Mucosa of descending colon (tissue), 3 donors: ENCODE results near the gene ACTL9. TPM values are rescaled to one million over a fixed set of nuclear protein-coding genes. Genes with fewer than 3 reads are reported as not detected.

Source experiments
- ATAC-seq: fragments of 200-7000 bp; cut with Tn5 transposase; one replicate; pipeline ENCODE4 v1.9.1; 2020; ENCODE audit warnings: mild to moderate bottlenecking, moderate library complexity
- DNase-seq, 3 donors: peaks; one replicate each; pipeline ENCODE4 v3.0.0-alpha.2; 2020
- H3K36me3 ChIP-seq: fragments of 200-600 bp; one replicate; pipeline ENCODE4 v1.8.0; 2021; ENCODE audit warnings: low read depth, mild to moderate bottlenecking
- H3K4me1 ChIP-seq: fragments of 200-600 bp; one replicate; pipeline ENCODE4 v1.8.0; 2021; ENCODE audit warnings: low read depth, mild to moderate bottlenecking
- H3K4me3 ChIP-seq: fragments of 200-600 bp; one replicate; pipeline ENCODE4 v1.8.0; 2021; ENCODE audit warnings: mild to moderate bottlenecking
- H3K9me3 ChIP-seq: fragments of 200-600 bp; one replicate; pipeline ENCODE4 v1.8.0; 2021; ENCODE audit warnings: mild to moderate bottlenecking
- intact Hi-C, 2 donors: fragments of 100-400 bp; cut with DNase I in 1 of 2; cut with micrococcal nuclease in 1 of 2; formaldehyde crosslinking; loops; one replicate each; pipeline versions ENCODE4 v1.11.0 to v1.11.1; 2022; cut with DNase I, micrococcal nuclease
- total RNA-seq, 3 donors: library from RNA; stranded (reverse); fragmentation: NEBNext Ultra II Directional in 2 of 3; extraction: Animal tissue kit (Norgen Biotek cat#: 25700) in 2 of 3; gene quantifications; one replicate each; pipeline versions ENCODE4 v1.2.1 to v1.2.4, GENCODE V29; 2021 to 2023
- TF ChIP-seq, protein P1 (sequence below): fragments of 200-600 bp; IDR thresholded peaks from one replicate; pipeline ENCODE4 v1.8.0; 2022; ENCODE audit warnings: antibody characterized with exemption, mild to moderate bottlenecking
- donor health status: DM: no; HTN: no; CAD: no; lungs with moderate emphysema.
- donor health status: DM: no; HTN: no; CAD: no.
- donor health status: DM: no; HTN: yes; CAD: no.

Gene ACTL9
- total RNA-seq, 3 donors from 2014 or later, result not detected

- H3K36me3 ChIP-seq, result no peaks in the 10 kb centered on the region
- DNase-seq (no peak), ATAC-seq (no peak)
- TF ChIP-seq, protein P1, sequence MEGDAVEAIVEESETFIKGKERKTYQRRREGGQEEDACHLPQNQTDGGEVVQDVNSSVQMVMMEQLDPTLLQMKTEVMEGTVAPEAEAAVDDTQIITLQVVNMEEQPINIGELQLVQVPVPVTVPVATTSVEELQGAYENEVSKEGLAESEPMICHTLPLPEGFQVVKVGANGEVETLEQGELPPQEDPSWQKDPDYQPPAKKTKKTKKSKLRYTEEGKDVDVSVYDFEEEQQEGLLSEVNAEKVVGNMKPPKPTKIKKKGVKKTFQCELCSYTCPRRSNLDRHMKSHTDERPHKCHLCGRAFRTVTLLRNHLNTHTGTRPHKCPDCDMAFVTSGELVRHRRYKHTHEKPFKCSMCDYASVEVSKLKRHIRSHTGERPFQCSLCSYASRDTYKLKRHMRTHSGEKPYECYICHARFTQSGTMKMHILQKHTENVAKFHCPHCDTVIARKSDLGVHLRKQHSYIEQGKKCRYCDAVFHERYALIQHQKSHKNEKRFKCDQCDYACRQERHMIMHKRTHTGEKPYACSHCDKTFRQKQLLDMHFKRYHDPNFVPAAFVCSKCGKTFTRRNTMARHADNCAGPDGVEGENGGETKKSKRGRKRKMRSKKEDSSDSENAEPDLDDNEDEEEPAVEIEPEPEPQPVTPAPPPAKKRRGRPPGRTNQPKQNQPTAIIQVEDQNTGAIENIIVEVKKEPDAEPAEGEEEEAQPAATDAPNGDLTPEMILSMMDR, result no peak
- no peaks in the 10 kb centered on the region for H3K4me1 ChIP-seq
- H3K4me3 ChIP-seq, result no peak overlapping the region
- intact Hi-C loops, result no loop called here
- no peaks in the 10 kb centered on the region for H3K9me3 ChIP-seq
These were observed 1.3 kb upstream of the ACTL9 start for GRCh38 chr19:8699908-8700307.

GRCh38 chr19:8697671-8698432 lies 743 bp downstream of the ACTL9 start:
- Histone ChIP-seq H3K4me3 (no peak overlapping the region), H3K9me3 (no peaks in the 10 kb centered on the region), H3K4me1 (no peaks in the 10 kb centered on the region), H3K36me3 (no peaks in the 10 kb centered on the region)
- TF ChIP-seq, protein P1, result no peak
- intact Hi-C loops, result no loop called here
- ATAC-seq (no peak), DNase-seq (no peak)

DNA sequence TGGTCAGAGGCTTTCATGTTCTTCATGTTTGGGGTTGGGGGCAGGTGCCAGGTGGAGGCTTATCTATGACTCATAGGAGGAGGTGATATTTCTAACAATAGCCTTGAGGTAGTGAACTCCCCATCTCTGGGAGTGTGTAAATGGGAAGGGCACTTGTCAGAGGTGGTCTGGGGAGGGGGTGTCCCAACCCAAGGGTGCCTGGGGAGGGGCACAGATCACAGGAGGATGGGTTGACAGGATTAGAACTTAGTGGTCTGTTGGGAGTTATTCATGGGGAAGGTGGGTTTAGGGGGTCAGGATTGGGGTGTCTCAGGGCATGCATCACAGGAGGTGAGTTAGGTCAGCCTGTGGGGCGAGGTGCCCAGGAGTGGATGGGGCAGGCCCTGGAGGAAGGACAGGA lies 1.6 kb downstream of the ACTL9 start:
- H3K9me3 ChIP-seq, result no peaks in the 10 kb centered on the region
- no peak overlapping the region for H3K4me3 ChIP-seq
- no peaks in the 10 kb centered on the region for H3K36me3 ChIP-seq
- TF ChIP-seq, protein P1, result no peak
- intact Hi-C loops, result no loop called here
- DNase-seq, result no peak
- H3K4me1 ChIP-seq, result no peaks in the 10 kb centered on the region
- no peak for ATAC-seq

- intact Hi-C loops, result no loop called here
- Histone ChIP-seq H3K4me3 (no peak overlapping the region), H3K9me3 (no peaks in the 10 kb centered on the region), H3K4me1 (no peaks in the 10 kb centered on the region), H3K36me3 (no peaks in the 10 kb centered on the region)
- TF ChIP-seq, protein P1, result no peak
- ATAC-seq, result no peak
- DNase-seq, result no peak
These were observed 2.7 kb downstream of the ACTL9 start for GRCh38 chr19:8695911-8696310.

- H3K4me3 ChIP-seq, result no peak overlapping the region
- DNase-seq (no peak), ATAC-seq (no peak)
- H3K9me3 ChIP-seq, result no peaks in the 10 kb centered on the region
- TF ChIP-seq, protein P1, result no peak
- intact Hi-C loops, result no loop called here
- H3K4me1 ChIP-seq, result no peaks in the 10 kb centered on the region
- no peaks in the 10 kb centered on the region for H3K36me3 ChIP-seq
These were observed 3.1 kb downstream of the ACTL9 start for GRCh38 chr19:8695501-8695900.
